Breast epithelium (tissue), 3 donors: Measurements from ENCODE around the gene TAAR2.

Experiments used
- CTCF ChIP-seq, 3 donors: fragments of 450-650 bp; IDR thresholded peaks; one replicate each; pipeline ENCODE4 v1.5.1; 2016 to 2017; ENCODE audit warnings: antibody characterized with exemption in 3 of 3, mild to moderate bottlenecking in 3 of 3, moderate library complexity in 3 of 3
- POLR2A ChIP-seq: fragments of 450-650 bp; IDR thresholded peaks from one replicate; pipeline ENCODE4 v1.6.1; 2016; ENCODE audit warnings: antibody characterized with exemption, mild to moderate bottlenecking, moderate library complexity
- POLR2AphosphoS5 ChIP-seq, 3 donors: sonication (generic); formaldehyde crosslinking; IDR thresholded peaks; one replicate each; pipeline ENCODE4 v1.6.1; 2017; ENCODE audit warnings: antibody characterized with exemption in 3 of 3

GRCh38 chr6:132650429-132650828, 26.4 kb upstream of the TAAR2 start:
- TF ChIP-seq CTCF (IDR thresholded peaks at IDR 0.05) = no peak
- no peak for TF ChIP-seq POLR2AphosphoS5 (IDR thresholded peaks at IDR 0.05)
- TF ChIP-seq POLR2A = no peak
